HTERT RPE-1 (cell line): ENCODE data around the gene PRKN.
"Not testable (repeated sequence)": the region's sequence is repeated elsewhere in the genome, so short reads cannot be mapped to it uniquely, and the experiment has no call there.

Experiments
- in situ Hi-C: fragments of 300-500 bp; cut with MboI; formaldehyde crosslinking; loops from 4 replicates; pipeline ENCODE4 v1.14.3; 2020; ENCODE audit warnings: low sequenced_read_pairs

Gene PRKN

DNA sequence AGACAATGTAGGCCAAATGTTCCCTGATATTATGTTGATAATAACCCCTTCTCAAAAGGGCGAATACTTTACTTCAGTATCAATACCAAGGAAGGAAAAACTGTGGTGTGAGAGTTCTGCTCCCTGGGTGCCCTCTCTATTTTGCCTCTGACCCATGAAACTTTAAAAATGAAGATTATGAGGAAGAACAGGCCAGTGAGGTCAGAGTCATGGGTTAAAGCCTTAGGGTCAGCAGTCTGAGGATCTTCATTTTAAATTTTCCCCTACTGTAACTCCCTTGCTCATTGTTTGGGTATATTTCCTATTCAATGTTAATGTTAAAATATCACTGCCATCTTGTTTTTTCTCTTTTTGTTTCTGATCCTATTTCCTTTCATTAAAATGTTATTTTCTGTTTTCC is 47.9 kb downstream of the PRKN start:
- in situ Hi-C loops: no loop called here

DNA sequence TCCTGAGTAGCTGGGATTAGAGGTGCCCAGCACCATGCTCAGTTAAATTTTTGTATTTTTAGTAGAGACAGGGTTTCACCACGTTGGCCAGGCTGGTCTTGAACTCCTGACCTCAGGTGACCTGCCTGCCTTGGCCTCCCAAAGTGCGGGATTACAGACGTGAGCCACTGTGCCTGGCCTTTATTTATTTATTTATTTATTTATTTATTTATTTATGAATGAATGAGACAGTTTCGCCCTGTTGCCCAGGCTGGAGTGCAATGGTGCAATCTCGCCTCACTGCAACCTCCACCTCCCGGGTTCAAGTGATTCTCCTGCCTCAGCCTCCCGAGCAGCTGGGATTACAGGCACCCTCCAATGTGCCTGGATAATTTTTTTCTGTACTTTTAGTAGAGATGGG is 48.7 kb downstream of the PRKN start:
- in situ Hi-C loops: not testable (repeated sequence)

- in situ Hi-C loops: no loop called here
Measured at GRCh38 chr6:162675503-162675902, 52.1 kb downstream of the PRKN start.

DNA sequence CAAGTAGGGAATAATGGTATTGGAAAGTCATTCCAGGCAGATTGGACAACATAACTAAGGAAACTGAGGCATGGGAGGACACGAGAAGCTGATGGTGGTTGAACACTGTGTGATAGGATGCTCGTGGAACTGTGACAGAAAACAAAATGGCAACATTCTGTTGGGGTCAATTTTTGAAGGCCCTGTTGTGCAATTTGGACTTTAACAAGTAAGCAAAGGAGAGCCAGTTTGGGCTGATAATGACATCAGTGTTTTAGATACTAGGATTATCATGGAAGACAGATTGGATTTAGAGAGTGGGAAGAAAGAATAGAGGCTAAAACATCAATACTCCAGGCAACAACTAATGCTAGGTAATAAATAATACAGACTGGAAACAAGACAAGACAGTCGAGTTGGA is 53.1 kb downstream of the PRKN start:
- in situ Hi-C loops: no loop called here

- in situ Hi-C loops: no loop called here
Measured at GRCh38 chr6:162671580-162672165, 55.9 kb downstream of the PRKN start.

DNA sequence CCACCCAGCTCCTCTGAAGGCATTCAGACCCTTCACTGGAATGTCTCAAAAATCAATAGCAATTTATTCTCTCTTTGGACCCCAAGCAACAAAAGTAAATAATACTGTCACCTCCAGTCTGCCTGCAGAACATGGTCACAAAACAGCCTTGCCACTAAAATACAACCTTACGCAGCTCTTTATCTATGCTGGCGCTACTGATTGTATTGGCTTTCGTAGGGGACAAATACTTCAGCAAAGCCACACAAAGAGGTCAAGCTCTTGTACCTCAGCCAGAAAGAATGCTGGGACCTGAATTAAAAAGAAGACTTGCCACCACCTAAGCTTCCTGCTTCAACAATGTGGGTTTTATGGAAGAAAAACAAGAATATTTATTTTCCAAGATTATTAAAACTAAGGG is 57.2 kb downstream of the PRKN start:
- in situ Hi-C loops: no loop called here

GRCh38 chr6:162666246-162666645 is 61.3 kb downstream of the PRKN start:
- in situ Hi-C loops: no loop called here

DNA sequence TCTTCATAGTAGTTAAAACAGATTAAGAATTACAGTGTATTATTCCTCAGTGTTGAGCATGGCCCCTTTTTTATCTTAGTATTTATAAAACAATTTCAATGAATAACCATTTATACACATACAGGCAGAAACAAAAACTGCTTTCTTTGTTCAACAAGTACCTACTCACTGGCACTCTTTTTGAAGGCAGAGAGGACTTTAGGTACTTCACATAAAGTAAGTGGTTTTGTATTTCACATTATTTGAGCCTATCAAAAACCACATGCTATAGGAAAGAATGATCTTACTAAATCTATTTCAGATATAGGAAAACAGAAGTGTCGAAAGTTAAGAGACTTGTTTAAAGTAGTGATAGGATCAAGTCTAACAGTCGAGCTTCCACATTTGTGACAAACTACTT is 73.8 kb downstream of the PRKN start:
- in situ Hi-C loops: no loop called here

DNA sequence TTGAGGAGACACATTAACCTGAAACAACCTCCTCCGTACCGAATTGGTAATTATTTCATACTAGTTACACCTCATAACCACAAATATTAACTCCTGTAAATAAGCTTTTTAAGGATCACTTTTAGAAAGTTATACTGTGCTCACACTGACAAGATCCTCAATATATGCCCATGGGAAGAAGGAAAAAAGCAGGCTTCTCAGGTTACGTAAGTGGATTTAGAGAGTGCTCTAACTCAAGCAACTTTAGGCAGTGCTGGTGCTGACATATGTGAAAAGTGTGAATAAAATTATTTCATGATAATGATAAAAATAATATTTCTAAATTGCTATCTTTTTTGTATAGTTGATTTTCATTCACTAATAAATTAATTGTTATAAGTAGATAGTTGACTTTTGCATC is 76.1 kb downstream of the PRKN start:
- in situ Hi-C loops: no loop called here

- in situ Hi-C loops: no loop called here
Measured at GRCh38 chr6:162649271-162649670, 78.3 kb downstream of the PRKN start.

DNA sequence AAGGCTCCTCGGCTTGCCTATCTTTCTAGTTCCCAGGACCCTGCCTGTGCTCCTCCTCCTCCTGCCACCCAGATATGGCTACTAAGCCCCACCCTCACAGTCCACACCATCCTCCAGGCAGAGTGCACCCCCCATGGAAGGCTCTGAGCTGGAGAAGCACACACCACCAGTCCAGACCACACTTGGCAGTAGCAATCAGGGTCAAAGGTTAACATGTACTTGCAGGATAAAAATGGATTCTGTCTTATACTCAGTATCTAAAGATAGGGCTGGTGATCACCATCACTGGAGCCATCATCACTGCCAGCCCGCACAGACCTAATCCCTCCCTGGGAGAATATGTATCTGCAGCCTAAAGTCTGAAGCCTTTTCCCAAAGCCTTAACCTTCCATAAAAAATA is 83.4 kb downstream of the PRKN start:
- in situ Hi-C loops: no loop called here

DNA sequence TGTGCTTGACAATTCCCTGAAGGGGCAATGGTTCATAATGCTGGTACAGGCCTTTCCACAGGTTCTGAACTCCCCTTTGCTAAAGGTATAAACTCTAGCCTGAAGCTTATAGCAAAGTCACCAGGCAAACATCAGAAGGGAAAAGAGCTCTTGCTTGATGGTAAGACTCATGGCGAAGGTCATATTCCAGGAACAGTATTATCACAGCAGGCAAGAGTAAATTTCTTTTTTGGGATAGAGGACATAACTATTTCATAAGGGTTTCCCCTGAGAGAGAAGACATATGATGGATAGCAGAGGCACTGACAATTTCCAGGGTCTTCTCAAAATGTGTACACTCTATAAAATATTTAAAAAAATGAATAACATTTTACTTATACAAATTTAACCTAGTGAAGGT is 86.8 kb downstream of the PRKN start:
- in situ Hi-C loops: no loop called here

DNA sequence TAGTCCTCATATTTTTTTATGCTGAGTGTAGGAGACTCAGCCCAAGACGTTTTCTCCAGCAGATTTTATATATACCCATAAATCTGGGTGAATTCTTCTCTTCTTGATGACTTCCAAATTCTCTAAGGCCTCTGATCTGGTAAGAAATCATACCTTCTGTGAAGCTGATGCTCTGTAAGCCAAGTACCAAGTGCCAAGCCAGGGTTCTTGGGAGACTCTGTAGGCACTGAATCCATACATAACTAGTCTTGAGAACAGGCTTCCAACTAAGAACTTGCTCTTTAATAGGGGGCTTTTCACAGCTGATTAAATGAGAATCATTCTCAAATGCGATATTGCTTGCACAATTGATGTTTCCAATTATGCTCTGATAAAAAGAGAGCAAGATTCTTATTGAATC is 87.6 kb downstream of the PRKN start:
- in situ Hi-C loops: no loop called here

- in situ Hi-C loops: no loop called here
Measured at GRCh38 chr6:162638931-162639574, 88.5 kb downstream of the PRKN start.

GRCh38 chr6:162637317-162637716 is 90.2 kb downstream of the PRKN start:
- in situ Hi-C loops: no loop called here

DNA sequence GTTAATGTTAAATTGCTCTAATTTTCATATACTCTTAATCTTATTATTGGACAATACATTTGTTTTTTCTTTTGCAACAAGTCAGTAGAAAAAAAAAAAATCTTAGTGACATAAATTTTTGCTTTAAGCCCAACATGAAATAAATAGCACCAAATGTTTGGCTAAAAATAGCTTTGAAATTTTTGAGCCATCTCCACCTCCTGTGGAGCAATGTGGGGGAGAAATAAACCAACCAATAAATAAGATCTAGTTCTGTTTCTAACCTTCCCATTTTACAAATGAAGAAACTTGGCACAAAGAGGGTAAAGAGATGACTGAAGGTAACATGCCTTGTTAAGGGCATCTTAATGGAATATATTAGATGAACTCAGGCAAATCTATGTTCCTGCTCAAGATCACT is 91.4 kb downstream of the PRKN start:
- in situ Hi-C loops: no loop called here

- in situ Hi-C loops: no loop called here
Measured at GRCh38 chr6:162631546-162631945, 96.0 kb downstream of the PRKN start.

- in situ Hi-C loops: no loop called here
Measured at GRCh38 chr6:162630069-162630468, 97.5 kb downstream of the PRKN start.

DNA sequence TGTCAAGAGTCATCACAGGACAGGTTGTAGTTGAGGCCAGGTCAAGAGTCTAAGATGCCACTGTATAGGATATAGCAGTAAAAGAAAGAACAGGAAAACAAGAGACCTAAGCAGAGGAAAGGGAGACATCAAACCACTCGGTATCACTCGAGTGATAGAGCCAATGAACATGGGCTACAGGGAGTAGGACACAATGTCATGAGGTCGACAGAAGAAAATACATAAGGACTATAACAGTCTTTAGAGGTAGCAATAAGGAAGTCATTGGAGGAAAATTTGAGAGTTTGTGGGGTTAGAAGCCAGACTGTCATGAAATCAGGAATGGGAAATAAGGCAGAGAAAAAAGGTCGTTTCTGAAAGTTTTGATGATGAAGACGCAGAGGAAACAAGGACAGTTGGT is 99.7 kb downstream of the PRKN start:
- in situ Hi-C loops: no loop called here

DNA sequence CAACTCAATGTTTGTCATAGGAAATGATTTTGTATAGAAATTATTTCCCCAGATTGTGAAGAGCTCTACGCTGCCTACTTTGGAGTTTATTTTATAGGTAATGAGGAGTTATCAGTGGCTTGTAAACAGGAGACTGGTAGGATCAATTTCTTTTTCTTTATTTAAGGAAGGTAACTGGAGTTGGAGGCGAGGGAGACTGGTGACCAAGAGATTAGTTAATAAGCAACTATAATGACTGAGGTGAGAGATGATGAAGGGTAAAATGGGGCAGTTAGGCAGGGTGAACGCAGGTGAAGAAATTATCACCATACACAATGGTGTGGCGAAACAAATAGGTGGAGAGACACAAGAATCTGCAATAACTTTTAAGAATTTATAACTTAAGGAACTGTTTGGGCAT is 100.2 kb downstream of the PRKN start:
- in situ Hi-C loops: no loop called here

GRCh38 chr6:162626869-162627268 is 100.7 kb downstream of the PRKN start:
- in situ Hi-C loops: no loop called here

DNA sequence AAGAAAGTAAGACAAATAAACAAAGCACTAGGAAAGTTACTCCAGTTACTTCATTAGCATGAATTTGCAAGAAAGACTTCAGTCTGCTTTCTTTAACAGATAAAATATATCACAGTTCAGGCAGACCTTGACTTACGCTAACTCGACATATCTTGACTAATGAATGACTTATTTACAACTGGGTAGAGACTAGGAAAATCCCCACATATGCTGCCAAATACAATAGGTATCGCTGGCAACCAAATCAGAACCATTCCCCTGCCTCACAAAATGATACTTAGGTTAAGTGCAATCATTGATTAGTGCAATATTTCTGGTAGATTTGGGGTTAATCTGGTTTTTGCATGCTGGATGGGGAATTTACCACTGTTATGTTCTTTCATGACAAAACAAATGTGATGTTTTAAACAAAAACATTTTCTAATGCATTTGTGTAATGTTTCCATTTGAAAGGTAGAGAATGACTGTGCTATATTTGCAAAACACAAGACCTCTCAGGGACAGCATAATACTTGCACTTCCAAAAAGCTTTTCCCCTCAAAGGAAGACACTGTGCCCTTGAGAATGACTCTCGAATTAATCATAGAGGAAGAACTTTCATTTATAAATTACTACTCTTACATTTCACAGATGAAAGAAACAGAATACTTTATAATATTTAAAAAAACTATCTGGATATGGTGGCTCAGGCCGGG is 101.6 kb downstream of the PRKN start:
- in situ Hi-C loops: no loop called here

- in situ Hi-C loops: no loop called here
Measured at GRCh38 chr6:162622572-162622971, 105.0 kb downstream of the PRKN start.
